Measurements from ENCODE around the gene SEMA5B.

The SEMA5B gene

DNA sequence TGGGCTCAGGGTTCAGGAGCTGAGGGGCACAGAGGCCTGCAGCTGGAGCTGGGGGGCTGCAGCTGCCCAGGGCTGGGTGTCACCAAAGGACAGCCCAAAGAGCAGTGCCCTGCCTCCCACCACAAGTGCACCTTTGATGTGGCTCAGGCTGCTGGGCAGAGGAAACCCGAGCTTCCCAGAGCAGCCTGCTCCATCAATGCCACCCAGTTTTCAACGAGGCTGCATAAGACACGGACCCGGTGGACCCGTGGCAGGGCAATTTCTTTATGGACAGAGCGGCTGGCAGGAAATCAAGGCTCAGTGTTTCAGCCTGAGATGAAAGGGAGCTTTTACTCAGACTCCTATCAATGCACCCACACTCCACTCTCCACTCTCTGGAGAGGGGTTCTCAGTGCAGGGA is 18.7 kb downstream of the SEMA5B start:
- no peaks in the 10 kb centered on the region for H3K36me3 ChIP-seq (ENCODE audit: control insufficient read depth in 2 of 2, insufficient read depth in 1 of 2, low read length in 2 of 2)
- ChIA-PET POLR2A (no interaction called here), CTCF (no interaction called here)
- no peaks in the 10 kb centered on the region for H3K9me3 ChIP-seq (ENCODE audit: control insufficient read depth, insufficient read depth, low read depth, low read length)
- TF ChIP-seq INSM2 (tag by site-specific recombination; IDR thresholded peaks at IDR 0.05) (no peak), ZNF23 (tag by site-specific recombination; IDR thresholded peaks at IDR 0.05; ENCODE audit: borderline replicate concordance) (no peak), SETDB1 (IDR thresholded peaks at IDR 0.05; ENCODE audit: insufficient read length, low read length) (no peak), ZBTB21 (tag by site-specific recombination; IDR thresholded peaks at IDR 0.05) (no peak), ZNF292 (tag by site-specific recombination; IDR thresholded peaks at IDR 0.05; ENCODE audit: borderline replicate concordance, low read depth) (no peak), ZNF404 (tag by site-specific recombination; IDR thresholded peaks at IDR 0.05) (no peak), ZNF302 (tag by site-specific recombination; IDR thresholded peaks at IDR 0.05; ENCODE audit: low read depth) (no peak), ZSCAN4 (tag by site-specific recombination; IDR thresholded peaks at IDR 0.05) (no peak), ZNF626 (tag by site-specific recombination; IDR thresholded peaks at IDR 0.05) (no peak), ZNF585B (tag by site-specific recombination; IDR thresholded peaks at IDR 0.05) (no peak), YY2 (tag by site-specific recombination; IDR thresholded peaks at IDR 0.05) (no peak), ZNF623 (tag by site-specific recombination; IDR thresholded peaks at IDR 0.05) (no peak)
- TF ChIP-seq, protein P1, sequence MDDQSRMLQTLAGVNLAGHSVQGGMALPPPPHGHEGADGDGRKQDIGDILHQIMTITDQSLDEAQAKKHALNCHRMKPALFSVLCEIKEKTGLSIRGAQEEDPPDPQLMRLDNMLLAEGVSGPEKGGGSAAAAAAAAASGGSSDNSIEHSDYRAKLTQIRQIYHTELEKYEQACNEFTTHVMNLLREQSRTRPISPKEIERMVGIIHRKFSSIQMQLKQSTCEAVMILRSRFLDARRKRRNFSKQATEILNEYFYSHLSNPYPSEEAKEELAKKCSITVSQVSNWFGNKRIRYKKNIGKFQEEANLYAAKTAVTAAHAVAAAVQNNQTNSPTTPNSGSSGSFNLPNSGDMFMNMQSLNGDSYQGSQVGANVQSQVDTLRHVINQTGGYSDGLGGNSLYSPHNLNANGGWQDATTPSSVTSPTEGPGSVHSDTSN (CRISPR knock-in tag; IDR thresholded peaks at IDR 0.05) = no peak
- TF ChIP-seq, protein P2, sequence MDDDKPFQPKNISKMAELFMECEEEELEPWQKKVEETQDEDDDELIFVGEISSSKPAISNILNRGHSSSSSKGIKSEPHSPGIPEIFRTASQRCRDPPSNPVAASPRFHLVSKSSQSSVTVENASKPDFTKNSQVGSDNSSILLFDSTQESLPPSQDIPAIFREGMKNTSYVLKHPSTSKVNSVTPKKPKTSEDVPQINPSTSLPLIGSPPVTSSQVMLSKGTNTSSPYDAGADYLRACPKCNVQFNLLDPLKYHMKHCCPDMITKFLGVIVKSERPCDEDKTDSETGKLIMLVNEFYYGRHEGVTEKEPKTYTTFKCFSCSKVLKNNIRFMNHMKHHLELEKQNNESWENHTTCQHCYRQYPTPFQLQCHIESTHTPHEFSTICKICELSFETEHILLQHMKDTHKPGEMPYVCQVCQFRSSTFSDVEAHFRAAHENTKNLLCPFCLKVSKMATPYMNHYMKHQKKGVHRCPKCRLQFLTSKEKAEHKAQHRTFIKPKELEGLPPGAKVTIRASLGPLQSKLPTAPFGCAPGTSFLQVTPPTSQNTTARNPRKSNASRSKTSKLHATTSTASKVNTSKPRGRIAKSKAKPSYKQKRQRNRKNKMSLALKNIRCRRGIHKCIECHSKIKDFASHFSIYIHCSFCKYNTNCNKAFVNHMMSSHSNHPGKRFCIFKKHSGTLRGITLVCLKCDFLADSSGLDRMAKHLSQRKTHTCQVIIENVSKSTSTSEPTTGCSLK (tag by site-specific recombination; IDR thresholded peaks at IDR 0.05) = no peak
- TF ChIP-seq, protein P3, sequence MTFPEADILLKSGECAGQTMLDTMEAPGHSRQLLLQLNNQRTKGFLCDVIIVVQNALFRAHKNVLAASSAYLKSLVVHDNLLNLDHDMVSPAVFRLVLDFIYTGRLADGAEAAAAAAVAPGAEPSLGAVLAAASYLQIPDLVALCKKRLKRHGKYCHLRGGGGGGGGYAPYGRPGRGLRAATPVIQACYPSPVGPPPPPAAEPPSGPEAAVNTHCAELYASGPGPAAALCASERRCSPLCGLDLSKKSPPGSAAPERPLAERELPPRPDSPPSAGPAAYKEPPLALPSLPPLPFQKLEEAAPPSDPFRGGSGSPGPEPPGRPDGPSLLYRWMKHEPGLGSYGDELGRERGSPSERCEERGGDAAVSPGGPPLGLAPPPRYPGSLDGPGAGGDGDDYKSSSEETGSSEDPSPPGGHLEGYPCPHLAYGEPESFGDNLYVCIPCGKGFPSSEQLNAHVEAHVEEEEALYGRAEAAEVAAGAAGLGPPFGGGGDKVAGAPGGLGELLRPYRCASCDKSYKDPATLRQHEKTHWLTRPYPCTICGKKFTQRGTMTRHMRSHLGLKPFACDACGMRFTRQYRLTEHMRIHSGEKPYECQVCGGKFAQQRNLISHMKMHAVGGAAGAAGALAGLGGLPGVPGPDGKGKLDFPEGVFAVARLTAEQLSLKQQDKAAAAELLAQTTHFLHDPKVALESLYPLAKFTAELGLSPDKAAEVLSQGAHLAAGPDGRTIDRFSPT (tag by site-specific recombination; IDR thresholded peaks at IDR 0.05) = no peak
- peaks cover 2% of the 10 kb centered on the region; the same call in 1 of the 2 replicates for H3K4me1 ChIP-seq (ENCODE audit: control insufficient read depth, insufficient read depth, low read length)
- no peak overlapping the region for H3K4me3 ChIP-seq (ENCODE audit: low read depth, low read length)
- H3K27ac ChIP-seq (ENCODE audit: extremely low read depth, low read depth, low read length) = no peak overlapping the region

GRCh38 chr3:123006609-123007008 is 21.0 kb downstream of the SEMA5B start:
- no peak overlapping the region for H3K27ac ChIP-seq (ENCODE audit: extremely low read depth, low read depth, low read length)
- H3K9me3 ChIP-seq (ENCODE audit: control insufficient read depth, insufficient read depth, low read depth, low read length) = no peaks in the 10 kb centered on the region
- POLR2A ChIA-PET = no interaction called here
- no peak overlapping the region for H3K4me3 ChIP-seq (ENCODE audit: low read depth, low read length)
- peaks cover 2% of the 10 kb centered on the region; the same call in 1 of the 2 replicates for H3K4me1 ChIP-seq (ENCODE audit: control insufficient read depth, insufficient read depth, low read length)
- CTCF ChIA-PET = no interaction called here
- H3K36me3 ChIP-seq (ENCODE audit: control insufficient read depth in 2 of 2, insufficient read depth in 1 of 2, low read length in 2 of 2) = no peaks in the 10 kb centered on the region
- TF ChIP-seq ZNF76 (tag by site-specific recombination; IDR thresholded peaks at IDR 0.05; ENCODE audit: borderline replicate concordance, low read depth) (no peak), ZNF223 (tag by site-specific recombination; IDR thresholded peaks at IDR 0.05) (no peak), ZNF518A (tag by site-specific recombination; conservative IDR thresholded peaks at IDR 0.05; ENCODE audit: low read depth) (no peak), ZNF433 (tag by site-specific recombination; IDR thresholded peaks at IDR 0.05; ENCODE audit: low read depth) (no peak)
- TF ChIP-seq, protein P4, sequence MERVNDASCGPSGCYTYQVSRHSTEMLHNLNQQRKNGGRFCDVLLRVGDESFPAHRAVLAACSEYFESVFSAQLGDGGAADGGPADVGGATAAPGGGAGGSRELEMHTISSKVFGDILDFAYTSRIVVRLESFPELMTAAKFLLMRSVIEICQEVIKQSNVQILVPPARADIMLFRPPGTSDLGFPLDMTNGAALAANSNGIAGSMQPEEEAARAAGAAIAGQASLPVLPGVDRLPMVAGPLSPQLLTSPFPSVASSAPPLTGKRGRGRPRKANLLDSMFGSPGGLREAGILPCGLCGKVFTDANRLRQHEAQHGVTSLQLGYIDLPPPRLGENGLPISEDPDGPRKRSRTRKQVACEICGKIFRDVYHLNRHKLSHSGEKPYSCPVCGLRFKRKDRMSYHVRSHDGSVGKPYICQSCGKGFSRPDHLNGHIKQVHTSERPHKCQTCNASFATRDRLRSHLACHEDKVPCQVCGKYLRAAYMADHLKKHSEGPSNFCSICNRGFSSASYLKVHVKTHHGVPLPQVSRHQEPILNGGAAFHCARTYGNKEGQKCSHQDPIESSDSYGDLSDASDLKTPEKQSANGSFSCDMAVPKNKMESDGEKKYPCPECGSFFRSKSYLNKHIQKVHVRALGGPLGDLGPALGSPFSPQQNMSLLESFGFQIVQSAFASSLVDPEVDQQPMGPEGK (tag by site-specific recombination; IDR thresholded peaks at IDR 0.05) = no peak

Measured in HEK293 (cell line).